Measurements from ENCODE around the gene ETS2.

- TF ChIP-seq EZH2 (IDR thresholded peaks at IDR 0.05; ENCODE audit: low read length, unreplicated experiment) (no peak), CTCF (conservative IDR thresholded peaks at IDR 0.05; ENCODE audit: low read depth, low read length) (no peak), EZH2phosphoT487 (IDR thresholded peaks at IDR 0.05; ENCODE audit: borderline replicate concordance, low read length) (no peak)
Measured at GRCh38 chr21:38760017-38760761, 45.5 kb upstream of the ETS2 start.
